GM19328 (cell line): Measurements from ENCODE around the gene RPS25.
"Not testable (repeated sequence)": the region's sequence is repeated elsewhere in the genome, so short reads cannot be mapped to it uniquely, and the experiment has no call there.

Experiments
- ATAC-seq: cut with Tn5 transposase; IDR thresholded peaks from one replicate; pipeline ENCODE4 v1.9.1; 2021; ENCODE audit warnings: mild to moderate bottlenecking, moderate library complexity; ENCODE audit not compliant: unreplicated experiment

Gene RPS25

GRCh38 chr11:119018074-119018938 is at the start of gene RPS25, which contains the start of gene TRAPPC4:
Gene RPS25, minus strand, starts transcription at chr11:119018343. Its CDS starts 59 bp downstream, at chr11:119018284.
Gene TRAPPC4, plus strand, starts transcription at chr11:119018766. Its CDS starts 30 bp downstream, at chr11:119018796.
- peak; percentile 76 for ATAC-seq

GRCh38 chr11:119067371-119068222 is 49.5 kb upstream of the RPS25 start, which contains the start of gene VPS11:
Gene VPS11, plus strand, starts transcription at chr11:119067818. Its CDS starts 6 bp downstream, at chr11:119067824.
- peak; percentile 86 for ATAC-seq

GRCh38 chr11:119065369-119065768 is 47.2 kb upstream of the RPS25 start:
- ATAC-seq, result no peak

- no peak for ATAC-seq
Measured at GRCh38 chr11:119062779-119063178, 44.6 kb upstream of the RPS25 start.

- no peak for ATAC-seq
Measured at GRCh38 chr11:119061256-119061655, 43.1 kb upstream of the RPS25 start.

GRCh38 chr11:119059128-119059527 is 41.0 kb upstream of the RPS25 start:
- not testable (repeated sequence) for ATAC-seq

GRCh38 chr11:119057000-119057769 is 39.0 kb upstream of the RPS25 start, which contains the start of gene HYOU1:
Gene HYOU1, minus strand, starts transcription at chr11:119057205. Its CDS starts 1,045 bp downstream, at chr11:119056160.
- ATAC-seq, result peak; percentile 89

GRCh38 chr11:119056421-119056999 is 38.4 kb upstream of the RPS25 start:
- peak; percentile 1 for ATAC-seq

- no peak for ATAC-seq
Measured at GRCh38 chr11:119055901-119056300, 37.8 kb upstream of the RPS25 start.

GRCh38 chr11:119054418-119054817 is 36.3 kb upstream of the RPS25 start:
- no peak for ATAC-seq

GRCh38 chr11:119052163-119052814 is 34.1 kb upstream of the RPS25 start:
- ATAC-seq, result no peak

GRCh38 chr11:119051440-119052162 is 33.5 kb upstream of the RPS25 start:
- ATAC-seq, result no peak

GRCh38 chr11:119049081-119049480 is 30.9 kb upstream of the RPS25 start:
- no peak for ATAC-seq

GRCh38 chr11:119048644-119049043 is 30.5 kb upstream of the RPS25 start:
- no peak for ATAC-seq

GRCh38 chr11:119047205-119047604 is 29.1 kb upstream of the RPS25 start:
- no peak for ATAC-seq

- no peak for ATAC-seq
Measured at GRCh38 chr11:119046489-119046888, 28.3 kb upstream of the RPS25 start.

GRCh38 chr11:119044708-119045107 is 26.6 kb upstream of the RPS25 start:
- ATAC-seq, result no peak

GRCh38 chr11:119042927-119043326 is 24.8 kb upstream of the RPS25 start:
- no peak for ATAC-seq
